ENCODE data around the gene LCORL. TPM values are rescaled to one million over a fixed set of nuclear protein-coding genes. Genes with fewer than 3 reads are reported as not detected.

Gene LCORL
- total RNA-seq, 1 donor from 2014 or later: 20.8 TPM

- no peaks in the 10 kb centered on the region for H3K27me3 Mint-ChIP-seq
- H3K9me3 Mint-ChIP-seq: peaks cover 4% of the 10 kb centered on the region
- no peaks in the 10 kb centered on the region for H3K4me1 Mint-ChIP-seq (ENCODE audit: unreplicated experiment)
- no peak overlapping the region for H3K4me3 Mint-ChIP-seq
- H3K27ac Mint-ChIP-seq: no peak overlapping the region
- peaks cover 17% of the 10 kb centered on the region for H3K36me3 Mint-ChIP-seq
- no peak for TF ChIP-seq CTCF (conservative IDR thresholded peaks at IDR 0.05)
- DNase-seq (ENCODE audit: extremely low spot score, unreplicated experiment): no peak
Measured at GRCh38 chr4:17995165-17995564, 26.4 kb downstream of the LCORL start.

GRCh38 chr4:17985832-17986231, 35.7 kb downstream of the LCORL start:
- Mint-ChIP-seq H3K27ac (no peak overlapping the region), H3K9me3 (peaks cover 37% of the 10 kb centered on the region), H3K4me3 (no peak overlapping the region), H3K36me3 (peaks cover 21% of the 10 kb centered on the region), H3K4me1 (ENCODE audit: unreplicated experiment) (no peaks in the 10 kb centered on the region), H3K27me3 (no peaks in the 10 kb centered on the region)
- no peak for DNase-seq (ENCODE audit: extremely low spot score, unreplicated experiment)
- no peak for TF ChIP-seq CTCF (conservative IDR thresholded peaks at IDR 0.05)

- no peak for TF ChIP-seq CTCF (conservative IDR thresholded peaks at IDR 0.05)
Measured at GRCh38 chr4:17981063-17981462, 40.5 kb downstream of the LCORL start.

GRCh38 chr4:17968721-17969120, 52.8 kb downstream of the LCORL start:
- no peak for TF ChIP-seq CTCF (conservative IDR thresholded peaks at IDR 0.05)
- no peaks in the 10 kb centered on the region for H3K4me1 Mint-ChIP-seq (ENCODE audit: unreplicated experiment)
- no peaks in the 10 kb centered on the region for H3K9me3 Mint-ChIP-seq
- DNase-seq (ENCODE audit: extremely low spot score, unreplicated experiment): no peak
- no peak overlapping the region for H3K27ac Mint-ChIP-seq
- H3K4me3 Mint-ChIP-seq: no peak overlapping the region
- H3K27me3 Mint-ChIP-seq: no peaks in the 10 kb centered on the region
- peaks cover 5% of the 10 kb centered on the region for H3K36me3 Mint-ChIP-seq

More at GRCh38 chr4:17981063-17981462, 40.5 kb downstream of the LCORL start:
- Mint-ChIP-seq H3K4me1 (ENCODE audit: unreplicated experiment) (no peaks in the 10 kb centered on the region), H3K4me3 (no peak overlapping the region), H3K36me3 (peaks cover 23% of the 10 kb centered on the region), H3K27ac (no peak overlapping the region), H3K27me3 (no peaks in the 10 kb centered on the region), H3K9me3 (peaks cover 28% of the 10 kb centered on the region)
- no peak for DNase-seq (ENCODE audit: extremely low spot score, unreplicated experiment)

- H3K4me1 Mint-ChIP-seq (ENCODE audit: unreplicated experiment): no peaks in the 10 kb centered on the region
- H3K27ac Mint-ChIP-seq: no peak overlapping the region
- H3K36me3 Mint-ChIP-seq: peaks cover 9% of the 10 kb centered on the region
- no peaks in the 10 kb centered on the region for H3K27me3 Mint-ChIP-seq
- TF ChIP-seq CTCF (conservative IDR thresholded peaks at IDR 0.05): no peak
- no peak overlapping the region for H3K4me3 Mint-ChIP-seq
- H3K9me3 Mint-ChIP-seq: no peaks in the 10 kb centered on the region
- DNase-seq (ENCODE audit: extremely low spot score, unreplicated experiment): no peak
Measured at GRCh38 chr4:17967078-17967477, 54.5 kb downstream of the LCORL start.

- Mint-ChIP-seq H3K9me3 (no peaks in the 10 kb centered on the region), H3K27me3 (no peaks in the 10 kb centered on the region), H3K36me3 (peaks cover 13% of the 10 kb centered on the region), H3K27ac (no peak overlapping the region), H3K4me1 (ENCODE audit: unreplicated experiment) (no peaks in the 10 kb centered on the region), H3K4me3 (no peak overlapping the region)
- DNase-seq (ENCODE audit: extremely low spot score, unreplicated experiment): no peak
- no peak for TF ChIP-seq CTCF (conservative IDR thresholded peaks at IDR 0.05)
Measured at GRCh38 chr4:17966312-17966711, 55.2 kb downstream of the LCORL start.
